ENCODE measurements around the gene SPHK2.

- no peak for TF ChIP-seq CTCF (IDR thresholded peaks at IDR 0.05)
- no peak for TF ChIP-seq POLR2A (IDR thresholded peaks at IDR 0.05)
These were observed 15.5 kb upstream of the SPHK2 start for GRCh38 chr19:48603850-48604249.

Measured in adrenal gland (tissue), 5 donors.